ENCODE results near the gene SMURF1.

Gene SMURF1

DNA sequence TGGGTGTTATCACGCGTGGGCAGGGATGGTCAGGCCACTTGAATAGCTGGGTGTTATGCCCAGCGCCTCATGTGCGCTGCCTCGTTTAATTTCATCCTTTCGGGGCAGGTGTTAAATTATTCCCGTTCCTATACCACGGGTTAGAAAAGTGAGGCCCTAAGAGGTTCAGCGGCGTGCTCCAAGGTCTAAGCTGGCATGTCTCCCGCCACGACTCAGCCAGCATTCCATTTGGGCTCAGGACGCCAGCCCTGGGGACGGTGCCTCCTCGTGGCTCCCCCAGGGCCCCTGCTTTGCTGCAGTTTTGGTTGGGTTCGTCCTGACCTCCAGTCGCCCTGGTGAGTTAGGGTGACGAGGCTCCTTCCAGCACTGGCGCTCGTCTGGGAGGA is 141.1 kb downstream of the SMURF1 start (continued):
- no peak for TF ChIP-seq ZNF70 (CRISPR knock-in tag; IDR thresholded peaks at IDR 0.05)
- TF ChIP-seq GLIS3 (CRISPR knock-in tag; IDR thresholded peaks at IDR 0.05): no peak
- no peak for TF ChIP-seq ARNTL (CRISPR knock-in tag; IDR thresholded peaks at IDR 0.05; ENCODE audit: borderline replicate concordance, low read depth)
- TF ChIP-seq, protein P1, sequence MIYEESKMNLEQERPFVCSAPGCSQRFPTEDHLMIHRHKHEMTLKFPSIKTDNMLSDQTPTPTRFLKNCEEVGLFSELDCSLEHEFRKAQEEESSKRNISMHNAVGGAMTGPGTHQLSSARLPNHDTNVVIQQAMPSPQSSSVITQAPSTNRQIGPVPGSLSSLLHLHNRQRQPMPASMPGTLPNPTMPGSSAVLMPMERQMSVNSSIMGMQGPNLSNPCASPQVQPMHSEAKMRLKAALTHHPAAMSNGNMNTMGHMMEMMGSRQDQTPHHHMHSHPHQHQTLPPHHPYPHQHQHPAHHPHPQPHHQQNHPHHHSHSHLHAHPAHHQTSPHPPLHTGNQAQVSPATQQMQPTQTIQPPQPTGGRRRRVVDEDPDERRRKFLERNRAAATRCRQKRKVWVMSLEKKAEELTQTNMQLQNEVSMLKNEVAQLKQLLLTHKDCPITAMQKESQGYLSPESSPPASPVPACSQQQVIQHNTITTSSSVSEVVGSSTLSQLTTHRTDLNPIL (CRISPR knock-in tag; IDR thresholded peaks at IDR 0.05; ENCODE audit: low read depth): no peak
- no peak for TF ChIP-seq CSDC2 (CRISPR knock-in tag; IDR thresholded peaks at IDR 0.05)
- TF ChIP-seq ZNF565 (CRISPR knock-in tag; conservative IDR thresholded peaks at IDR 0.05; ENCODE audit: low read depth): no peak
- no peak for TF ChIP-seq RARB (CRISPR knock-in tag; IDR thresholded peaks at IDR 0.05)

- no peak for ATAC-seq
- TF ChIP-seq TCF4 (CRISPR knock-in tag; IDR thresholded peaks at IDR 0.05; ENCODE audit: borderline replicate concordance) (no peak), SNAI2 (CRISPR knock-in tag; IDR thresholded peaks at IDR 0.05) (no peak), ZC3H10 (CRISPR knock-in tag; IDR thresholded peaks at IDR 0.05) (no peak), PPARA (CRISPR knock-in tag; IDR thresholded peaks at IDR 0.05; ENCODE audit: borderline replicate concordance) (no peak), ZFP30 (CRISPR knock-in tag; IDR thresholded peaks at IDR 0.05) (no peak), ZNF565 (CRISPR knock-in tag; conservative IDR thresholded peaks at IDR 0.05; ENCODE audit: low read depth) (no peak), GLIS3 (CRISPR knock-in tag; IDR thresholded peaks at IDR 0.05) (no peak), TOX (CRISPR knock-in tag; IDR thresholded peaks at IDR 0.05; ENCODE audit: borderline replicate concordance) (no peak), RARB (CRISPR knock-in tag; IDR thresholded peaks at IDR 0.05) (no peak), TSHZ2 (CRISPR knock-in tag; IDR thresholded peaks at IDR 0.05) (no peak), ZNF70 (CRISPR knock-in tag; IDR thresholded peaks at IDR 0.05) (no peak), CSDC2 (CRISPR knock-in tag; IDR thresholded peaks at IDR 0.05) (no peak), ESRRG (CRISPR knock-in tag; IDR thresholded peaks at IDR 0.05) (no peak), ZNF8 (CRISPR knock-in tag; IDR thresholded peaks at IDR 0.05) (no peak), BACH2 (CRISPR knock-in tag; IDR thresholded peaks at IDR 0.05; ENCODE audit: borderline replicate concordance) (no peak), PATZ1 (CRISPR knock-in tag; IDR thresholded peaks at IDR 0.05; ENCODE audit: borderline replicate concordance) (no peak), OSR1 (CRISPR knock-in tag; IDR thresholded peaks at IDR 0.05) (no peak)
- TF ChIP-seq, protein P1 (CRISPR knock-in tag; IDR thresholded peaks at IDR 0.05; ENCODE audit: low read depth): no peak
- TF ChIP-seq, protein P2, sequence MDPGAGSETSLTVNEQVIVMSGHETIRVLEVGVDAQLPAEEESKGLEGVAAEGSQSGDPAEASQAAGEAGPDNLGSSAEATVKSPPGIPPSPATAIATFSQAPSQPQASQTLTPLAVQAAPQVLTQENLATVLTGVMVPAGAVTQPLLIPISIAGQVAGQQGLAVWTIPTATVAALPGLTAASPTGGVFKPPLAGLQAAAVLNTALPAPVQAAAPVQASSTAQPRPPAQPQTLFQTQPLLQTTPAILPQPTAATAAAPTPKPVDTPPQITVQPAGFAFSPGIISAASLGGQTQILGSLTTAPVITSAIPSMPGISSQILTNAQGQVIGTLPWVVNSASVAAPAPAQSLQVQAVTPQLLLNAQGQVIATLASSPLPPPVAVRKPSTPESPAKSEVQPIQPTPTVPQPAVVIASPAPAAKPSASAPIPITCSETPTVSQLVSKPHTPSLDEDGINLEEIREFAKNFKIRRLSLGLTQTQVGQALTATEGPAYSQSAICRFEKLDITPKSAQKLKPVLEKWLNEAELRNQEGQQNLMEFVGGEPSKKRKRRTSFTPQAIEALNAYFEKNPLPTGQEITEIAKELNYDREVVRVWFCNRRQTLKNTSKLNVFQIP (CRISPR knock-in tag; IDR thresholded peaks at IDR 0.05; ENCODE audit: borderline replicate concordance, low read depth): no peak
These were observed 141.6 kb downstream of the SMURF1 start for GRCh38 chr7:99002148-99002826.

DNA sequence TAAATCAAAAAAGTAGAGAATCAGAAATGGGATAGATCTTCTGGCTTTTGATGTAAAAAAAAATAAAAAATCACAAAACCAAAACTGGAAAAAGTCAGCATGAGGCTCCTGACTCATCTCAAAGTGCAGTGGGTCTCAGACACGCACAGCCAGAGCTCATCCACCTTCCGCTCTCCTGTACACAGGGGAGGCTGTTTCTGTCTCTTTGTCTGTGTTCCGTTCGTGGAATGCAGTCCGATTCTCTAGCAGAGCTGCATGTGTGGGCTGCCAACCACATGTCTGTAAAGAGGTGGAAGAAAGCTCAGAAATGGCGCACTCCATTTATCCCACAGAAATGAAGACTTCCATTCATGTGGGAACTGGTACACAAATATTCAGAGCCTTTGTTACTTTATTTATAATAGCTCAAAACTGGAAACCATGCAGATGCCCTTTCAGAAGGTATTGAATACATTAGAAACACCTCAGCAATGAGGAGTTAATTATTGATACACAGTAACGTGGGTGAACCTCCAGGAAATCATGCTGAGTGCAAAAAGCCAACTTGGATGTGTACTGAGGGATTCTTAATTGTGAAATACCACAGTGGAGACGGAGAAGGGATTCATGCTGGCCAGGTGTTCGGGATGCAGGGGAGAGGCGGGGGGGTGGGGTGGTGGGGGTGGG is 142.3 kb downstream of the SMURF1 start:
- ATAC-seq: no peak
- TF ChIP-seq SNAI2 (CRISPR knock-in tag; IDR thresholded peaks at IDR 0.05): no peak
- no peak for TF ChIP-seq ZNF8 (CRISPR knock-in tag; IDR thresholded peaks at IDR 0.05)
- TF ChIP-seq OSR1 (CRISPR knock-in tag; IDR thresholded peaks at IDR 0.05): no peak
- TF ChIP-seq ARNTL (CRISPR knock-in tag; IDR thresholded peaks at IDR 0.05; ENCODE audit: borderline replicate concordance, low read depth): no peak
- no peak for TF ChIP-seq ISL1 (CRISPR knock-in tag; IDR thresholded peaks at IDR 0.05)
- TF ChIP-seq, protein P1 (CRISPR knock-in tag; IDR thresholded peaks at IDR 0.05; ENCODE audit: low read depth): no peak
- TF ChIP-seq PATZ1 (CRISPR knock-in tag; IDR thresholded peaks at IDR 0.05; ENCODE audit: borderline replicate concordance): no peak
- no peak for TF ChIP-seq ZFP30 (CRISPR knock-in tag; IDR thresholded peaks at IDR 0.05)
- no peak for TF ChIP-seq ZNF70 (CRISPR knock-in tag; IDR thresholded peaks at IDR 0.05)
- TF ChIP-seq PPARA (CRISPR knock-in tag; IDR thresholded peaks at IDR 0.05; ENCODE audit: borderline replicate concordance): no peak
